Esophagus squamous epithelium (tissue), 4 donors: ENCODE data around the gene PKD2L1.

Source experiments
- CTCF ChIP-seq, 6 experiments: fragments of 450-650 bp in 4 of 6; fragments of 200-600 bp in 2 of 6; sonication (generic) in 2 of 6; IDR thresholded peaks; one replicate each; pipeline ENCODE4 v1.5.1; 2016 to 2019; ENCODE audit warnings: antibody characterized with exemption in 6 of 6, mild to moderate bottlenecking in 4 of 6, moderate library complexity in 4 of 6
- POLR2A ChIP-seq, 4 donors: fragments of 450-650 bp; IDR thresholded peaks; one replicate each; pipeline ENCODE4 v1.6.1; 2017; ENCODE audit warnings: antibody characterized with exemption in 4 of 4, mild to moderate bottlenecking in 4 of 4, moderate library complexity in 3 of 4

GRCh38 chr10:100374200-100374655, 44.2 kb upstream of the PKD2L1 start:
- TF ChIP-seq CTCF (IDR thresholded peaks at IDR 0.05) = no peak
- TF ChIP-seq POLR2A (IDR thresholded peaks at IDR 0.05) = no peak
